ENCODE measurements around the gene GPAM. TPM values are rescaled to one million over a fixed set of nuclear protein-coding genes. Genes with fewer than 3 reads are reported as not detected.

GPAM gene
- total and polyA plus RNA-seq, 11 donors: 5.8 to 104 (median 16.9) TPM

DNA sequence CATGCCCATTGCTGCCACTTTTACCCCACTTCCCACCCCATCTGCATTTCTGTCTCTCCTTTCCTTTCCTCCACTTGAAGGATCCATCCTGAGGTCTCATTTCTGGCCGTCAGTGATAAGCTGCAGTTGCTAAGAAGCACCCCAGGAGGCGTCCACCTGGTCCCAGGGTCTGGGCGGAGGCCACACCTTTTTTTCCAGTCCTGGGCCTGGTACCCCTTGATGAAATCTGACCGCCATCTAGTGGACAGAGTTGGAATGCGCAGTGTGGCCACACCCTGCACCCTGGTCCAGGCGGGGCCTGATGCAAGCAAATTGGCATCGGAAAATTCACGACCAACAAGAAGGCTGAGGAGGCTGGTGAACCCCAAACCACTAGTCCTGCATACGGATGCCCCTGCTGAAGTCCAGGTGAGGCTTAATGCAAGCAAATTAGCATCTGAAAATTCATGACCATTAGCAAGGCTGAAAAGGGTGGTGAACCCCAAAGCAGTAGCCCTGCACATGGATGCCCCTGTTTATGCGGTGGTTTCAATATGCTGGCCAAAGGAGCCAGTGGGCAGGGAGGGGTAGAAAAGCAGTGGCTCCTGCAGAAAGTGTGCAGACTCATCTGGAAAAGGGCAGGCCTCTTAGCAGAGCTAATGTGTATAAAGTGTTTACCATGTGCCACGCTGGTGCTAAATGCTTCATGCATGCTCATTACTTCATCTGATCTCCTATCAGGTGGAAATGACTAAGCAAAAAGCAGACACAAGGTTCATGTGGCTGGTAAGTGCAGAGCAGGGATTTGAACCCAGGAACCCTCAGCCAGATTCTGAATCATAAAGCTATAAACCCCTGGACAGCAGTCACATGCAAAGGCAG lies 43.2 kb downstream of the GPAM start:
- peak in 4 of 5 donors; percentile 36 to 62 (median 48) for DNase-seq
- no peak for TF ChIP-seq POLR2A (IDR thresholded peaks at IDR 0.05)
- TF ChIP-seq, protein P1, sequence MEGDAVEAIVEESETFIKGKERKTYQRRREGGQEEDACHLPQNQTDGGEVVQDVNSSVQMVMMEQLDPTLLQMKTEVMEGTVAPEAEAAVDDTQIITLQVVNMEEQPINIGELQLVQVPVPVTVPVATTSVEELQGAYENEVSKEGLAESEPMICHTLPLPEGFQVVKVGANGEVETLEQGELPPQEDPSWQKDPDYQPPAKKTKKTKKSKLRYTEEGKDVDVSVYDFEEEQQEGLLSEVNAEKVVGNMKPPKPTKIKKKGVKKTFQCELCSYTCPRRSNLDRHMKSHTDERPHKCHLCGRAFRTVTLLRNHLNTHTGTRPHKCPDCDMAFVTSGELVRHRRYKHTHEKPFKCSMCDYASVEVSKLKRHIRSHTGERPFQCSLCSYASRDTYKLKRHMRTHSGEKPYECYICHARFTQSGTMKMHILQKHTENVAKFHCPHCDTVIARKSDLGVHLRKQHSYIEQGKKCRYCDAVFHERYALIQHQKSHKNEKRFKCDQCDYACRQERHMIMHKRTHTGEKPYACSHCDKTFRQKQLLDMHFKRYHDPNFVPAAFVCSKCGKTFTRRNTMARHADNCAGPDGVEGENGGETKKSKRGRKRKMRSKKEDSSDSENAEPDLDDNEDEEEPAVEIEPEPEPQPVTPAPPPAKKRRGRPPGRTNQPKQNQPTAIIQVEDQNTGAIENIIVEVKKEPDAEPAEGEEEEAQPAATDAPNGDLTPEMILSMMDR (IDR thresholded peaks at IDR 0.05): peak; percentile 58 to 85 (median 74)
- peaks cover 0 to 9% (median 0%) of the 10 kb centered on the region in 9 donors for H3K36me3 ChIP-seq
- peak; percentile 43 to 78 (median 73) for ATAC-seq
- 22 to 57% (median 29%) methylated on average over 11 of the region's 11 CpGs for WGBS, 4 donors
- H3K4me1 ChIP-seq: peaks cover 0 to 4% (median 0%) of the 10 kb centered on the region in 12 donors
- no peaks in the 10 kb centered on the region for H3K27me3 ChIP-seq
- intact Hi-C loops (cut with DNase I): no loop called here
- H3K9me3 ChIP-seq: no peaks in the 10 kb centered on the region
- H3K4me3 ChIP-seq: no peak overlapping the region
- H3K27ac ChIP-seq: no peak overlapping the region

DNA sequence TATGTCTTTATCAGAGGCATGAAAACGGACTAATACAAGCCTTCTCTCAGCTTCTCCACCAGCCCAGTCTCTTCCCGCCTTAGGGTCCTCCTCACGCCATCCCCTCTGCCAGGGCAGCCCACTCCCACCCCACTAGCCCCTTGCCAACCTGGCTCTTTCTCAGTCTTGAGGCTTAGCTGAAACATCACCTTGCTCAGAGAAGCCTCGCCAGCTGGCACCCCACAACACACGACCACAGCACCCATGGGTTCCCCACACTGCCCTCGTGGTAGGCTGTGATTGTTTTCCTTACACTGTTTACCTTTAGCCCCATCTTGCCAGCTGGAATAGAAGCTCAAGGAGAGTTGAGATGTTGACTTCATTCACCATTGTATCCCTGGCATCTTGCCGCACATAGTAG lies 44.4 kb downstream of the GPAM start:
- Histone ChIP-seq H3K36me3 (peaks cover 0 to 12% (median 0%) of the 10 kb centered on the region in 9 donors), H3K27me3 (no peaks in the 10 kb centered on the region), H3K9me3 (no peaks in the 10 kb centered on the region), H3K4me3 (no peak overlapping the region), H3K27ac (no peak overlapping the region), H3K4me1 (peaks cover 0 to 4% (median 0%) of the 10 kb centered on the region in 12 donors)
- intact Hi-C loops (cut with DNase I): loop anchor here in 8 of 10 donors (2.0 to 10.0 kb wide), 8 partner anchors 176 to 1067 kb away; partner anchors contain the start of gene ADRA2A (in 1 of the 8)
- WGBS, 4 donors: 83 to 99% (median 90%) methylated on average over 7 of the region's 7 CpGs
- DNase-seq (no peak), ATAC-seq (no peak)
- no peak for TF ChIP-seq POLR2A (IDR thresholded peaks at IDR 0.05)
- TF ChIP-seq, protein P1 (IDR thresholded peaks at IDR 0.05): no peak

DNA sequence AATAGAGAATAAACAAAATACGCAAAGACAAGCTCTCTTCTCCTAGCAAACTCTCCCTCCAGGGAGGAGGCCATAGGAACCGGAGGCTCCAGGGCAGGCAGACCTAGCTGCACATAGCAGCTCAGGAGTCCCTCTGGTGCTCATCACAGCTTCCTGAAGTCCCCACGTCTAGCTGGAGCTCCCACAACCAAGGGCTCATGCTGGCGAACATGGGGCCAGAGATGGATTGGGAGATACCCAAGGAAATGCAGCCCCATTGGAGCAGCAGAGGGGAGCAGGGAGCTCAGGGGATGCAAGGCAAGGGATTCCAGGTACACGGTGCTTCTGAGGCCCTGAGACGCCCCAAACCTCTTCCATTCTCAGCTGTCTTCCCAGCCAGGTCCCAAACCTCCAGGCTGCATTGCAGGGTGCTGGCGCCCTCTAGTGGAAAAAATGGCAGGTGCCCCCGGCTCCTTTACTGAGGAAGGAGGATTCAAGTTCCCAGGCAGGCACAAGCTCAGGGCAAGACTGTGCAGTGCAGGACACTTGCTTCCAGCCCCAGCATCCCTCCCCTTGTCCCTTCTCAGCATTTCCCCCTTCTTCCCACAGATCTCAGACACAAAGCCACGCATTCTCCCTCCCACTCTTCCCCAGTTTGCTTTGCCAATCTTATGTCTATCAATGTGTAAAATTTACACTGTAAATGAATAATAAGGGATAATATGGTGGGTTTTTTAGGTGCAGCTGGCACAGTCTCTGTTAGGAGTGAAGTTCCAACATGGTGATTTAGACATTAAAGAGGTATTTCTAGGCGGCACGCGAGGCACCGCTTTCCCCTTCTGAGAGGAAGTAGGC lies 46.2 kb downstream of the GPAM start:
- WGBS, 4 donors: 50 to 70% (median 53%) methylated on average over 12 to 13 of the region's 13 CpGs
- ATAC-seq: peak; percentile 58 to 79 (median 70)
- no peak for TF ChIP-seq POLR2A (IDR thresholded peaks at IDR 0.05)
- TF ChIP-seq, protein P1 (IDR thresholded peaks at IDR 0.05): peak; percentile 72 to 95 (median 88)
- peaks cover 0 to 4% (median 0%) of the 10 kb centered on the region in 12 donors for H3K4me1 ChIP-seq
- H3K27me3 ChIP-seq: no peaks in the 10 kb centered on the region
- peaks cover 0 to 13% (median 0%) of the 10 kb centered on the region in 9 donors for H3K36me3 ChIP-seq
- no peak overlapping the region for H3K4me3 ChIP-seq
- H3K9me3 ChIP-seq: no peaks in the 10 kb centered on the region
- no peak overlapping the region for H3K27ac ChIP-seq
- DNase-seq: peak; percentile 44 to 84 (median 65)
- intact Hi-C loops (cut with DNase I): loop anchor here in 8 of 10 donors (5.0 to 10.0 kb wide), 7 partner anchors 177 to 1065 kb away; partner anchors contain the start of gene ADRA2A (in 1 of the 8)

Measured in heart left ventricle (tissue), 16 donors.